HG02623 (cell line): ENCODE data around the gene PDE4B.

Experiments used
- ATAC-seq: cut with Tn5 transposase; IDR thresholded peaks from one replicate; pipeline ENCODE4 v1.9.1; 2021; ENCODE audit warnings: moderate library complexity; ENCODE audit not compliant: unreplicated experiment

Gene PDE4B

DNA sequence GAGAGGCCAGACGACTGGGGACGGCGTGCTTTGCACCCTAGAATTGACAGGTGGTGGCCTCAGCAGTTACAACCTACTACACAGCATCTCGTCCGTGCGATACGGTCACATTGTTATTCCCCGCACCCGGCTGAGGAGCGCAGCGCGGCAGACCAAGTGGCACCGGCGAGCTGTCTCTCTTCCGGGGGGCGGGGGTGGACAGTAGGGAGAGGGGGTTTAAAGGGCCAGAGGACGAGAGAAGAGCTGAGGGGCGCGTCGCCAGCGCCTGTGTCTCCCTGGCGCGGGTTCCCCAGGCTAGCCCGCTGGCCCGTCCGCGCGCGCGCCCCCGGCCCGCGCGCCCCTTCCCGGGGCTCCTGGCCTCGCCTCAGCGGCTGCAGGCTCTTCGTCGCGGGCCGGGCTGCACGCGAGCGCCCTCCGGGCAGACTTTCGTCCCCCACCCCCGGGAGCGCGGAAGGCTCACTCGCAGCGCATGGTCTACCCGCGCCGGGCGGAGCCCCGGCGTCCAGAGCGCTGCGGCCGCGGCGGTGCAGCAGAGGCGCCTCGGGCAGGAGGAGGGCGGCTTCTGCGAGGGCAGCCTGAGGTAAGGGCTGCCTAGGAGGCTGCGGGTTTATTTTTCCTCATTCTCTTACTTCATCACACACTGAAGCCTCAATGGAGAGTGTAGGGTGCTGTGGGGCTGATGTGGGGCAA is at the start of gene PDE4B:
PDE4B (plus strand) TSS at position 227 of the 690 bp plus-strand sequence.
- ATAC-seq: no peak

DNA sequence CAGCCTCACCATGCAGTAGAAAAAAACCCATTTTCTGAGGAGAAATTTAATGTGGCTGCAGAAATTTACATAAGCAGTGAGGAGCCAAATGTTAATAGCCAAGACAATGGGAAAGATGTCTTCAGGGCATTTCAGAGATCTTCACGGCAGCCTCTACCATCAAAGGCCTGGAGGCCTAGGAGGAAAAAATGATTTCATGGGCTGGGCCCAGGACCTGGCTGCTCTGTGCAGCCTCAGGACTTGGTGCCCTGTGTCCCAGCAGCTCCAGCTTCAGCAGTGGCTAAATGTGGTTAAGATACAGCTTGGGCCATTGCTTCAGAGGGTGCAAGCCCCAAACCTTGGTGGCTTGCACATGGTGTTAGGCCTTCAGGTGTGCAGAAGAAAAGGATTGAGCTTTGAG is 48.0 kb upstream of the PDE4B start:
- no peak for ATAC-seq

- no peak for ATAC-seq
These were observed 40.7 kb upstream of the PDE4B start for GRCh38 chr1:65751961-65752360.

DNA sequence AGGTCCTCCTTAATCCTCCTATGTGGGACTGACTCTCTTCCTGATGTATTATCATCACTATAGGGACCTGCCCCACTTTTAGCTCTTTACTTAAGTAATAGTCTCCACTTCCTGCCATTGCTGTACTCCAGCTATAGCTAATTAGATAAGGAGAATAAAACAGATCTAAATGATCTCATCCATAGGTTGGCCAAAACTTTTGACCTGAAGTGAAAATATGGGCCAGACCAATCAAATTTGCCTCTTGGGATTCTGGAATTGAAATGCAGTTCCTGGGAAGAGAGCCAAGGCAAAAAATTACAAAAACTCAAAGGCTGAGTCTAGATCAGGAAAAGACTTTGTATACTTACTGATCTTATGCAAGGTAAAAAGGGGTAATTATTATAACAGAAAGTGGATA is 36.1 kb upstream of the PDE4B start:
- ATAC-seq: no peak

GRCh38 chr1:65757531-65757930 is 35.2 kb upstream of the PDE4B start:
- ATAC-seq: no peak

GRCh38 chr1:65758128-65758527 is 34.6 kb upstream of the PDE4B start:
- no peak for ATAC-seq

GRCh38 chr1:65759516-65759915 is 33.2 kb upstream of the PDE4B start:
- ATAC-seq: no peak

DNA sequence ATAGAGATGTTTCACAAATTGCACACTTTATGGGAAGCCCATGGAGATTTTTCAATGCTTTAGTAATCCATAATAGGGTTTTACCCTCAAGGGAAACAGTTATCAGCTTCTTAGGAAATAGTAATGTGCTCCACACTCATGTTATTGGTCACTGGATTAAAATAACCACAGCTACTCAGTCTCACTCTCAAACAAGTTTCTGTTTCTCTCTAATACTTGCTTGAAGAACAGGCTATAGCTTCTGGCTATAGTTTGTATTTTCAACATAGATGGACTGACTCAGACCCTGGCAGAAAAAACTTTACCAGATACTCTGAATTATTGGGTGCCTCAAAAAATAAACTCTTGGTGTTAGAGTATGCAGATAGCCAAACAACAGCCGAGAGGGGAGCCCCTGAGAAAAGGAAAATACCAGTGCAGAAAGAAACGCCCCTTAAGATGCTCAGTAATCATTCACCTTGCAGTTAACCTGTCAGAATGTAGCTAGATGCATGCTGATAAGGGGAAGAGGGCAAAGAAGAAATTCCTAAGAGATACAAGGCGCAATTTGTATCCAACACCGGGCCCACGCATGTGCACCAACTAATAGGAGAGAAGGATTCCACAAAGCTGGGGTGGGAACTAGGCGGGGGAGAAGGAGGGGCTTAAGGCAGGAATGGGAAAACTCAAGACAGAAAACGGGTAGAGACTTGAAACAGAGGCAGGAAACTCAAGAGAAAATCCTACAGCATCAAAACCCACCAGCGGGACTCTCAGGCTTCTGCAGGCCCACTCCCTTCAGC is 30.4 kb upstream of the PDE4B start:
- ATAC-seq: no peak

DNA sequence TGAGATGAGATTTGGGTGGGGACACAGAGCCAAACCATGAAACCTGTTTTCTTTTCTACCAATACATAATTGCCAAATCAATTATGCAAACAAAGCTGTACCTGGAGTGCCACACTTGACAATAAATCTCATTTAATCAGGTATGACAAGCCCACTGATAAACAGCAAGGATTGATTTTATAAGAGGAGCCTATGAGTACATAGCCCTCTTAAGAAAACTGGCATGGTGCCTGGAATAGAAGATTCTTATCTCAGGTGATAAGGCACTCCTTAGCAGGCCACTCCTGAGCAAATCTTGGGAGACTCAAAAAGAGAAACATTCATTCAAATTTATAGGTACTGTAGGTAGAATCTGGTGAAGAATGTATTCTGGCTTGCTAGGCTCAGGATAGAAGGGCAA is 28.6 kb upstream of the PDE4B start:
- ATAC-seq: no peak

- ATAC-seq: no peak
These were observed 27.1 kb upstream of the PDE4B start for GRCh38 chr1:65765631-65766030.

GRCh38 chr1:65769636-65770035 is 23.1 kb upstream of the PDE4B start:
- ATAC-seq: no peak

DNA sequence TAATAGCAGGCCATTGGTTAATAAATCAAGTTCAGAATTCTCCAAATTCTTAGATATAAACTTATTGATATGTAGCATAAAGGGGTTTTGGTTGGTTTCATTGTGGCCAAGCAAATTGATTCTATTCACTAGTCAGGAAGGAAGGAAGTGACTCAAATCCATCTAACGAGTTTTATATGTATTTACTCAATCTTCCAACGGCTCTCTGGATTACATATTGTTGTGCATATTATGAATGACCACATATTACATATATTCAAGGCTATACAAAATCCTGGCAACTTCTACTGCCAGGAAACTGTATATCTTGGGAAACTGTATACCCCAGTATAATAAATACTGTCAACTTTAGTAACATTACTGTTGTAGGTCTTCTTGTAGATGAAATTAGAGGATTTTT is 20.1 kb upstream of the PDE4B start:
- no peak for ATAC-seq

- no peak for ATAC-seq
These were observed 19.1 kb upstream of the PDE4B start for GRCh38 chr1:65773391-65774123.

GRCh38 chr1:65788762-65789161 is 3.9 kb upstream of the PDE4B start:
- no peak for ATAC-seq

GRCh38 chr1:65791396-65791795 is 1.3 kb upstream of the PDE4B start:
- ATAC-seq: no peak

GRCh38 chr1:65791801-65792668 is 660 bp upstream of the PDE4B start:
- no peak for ATAC-seq

DNA sequence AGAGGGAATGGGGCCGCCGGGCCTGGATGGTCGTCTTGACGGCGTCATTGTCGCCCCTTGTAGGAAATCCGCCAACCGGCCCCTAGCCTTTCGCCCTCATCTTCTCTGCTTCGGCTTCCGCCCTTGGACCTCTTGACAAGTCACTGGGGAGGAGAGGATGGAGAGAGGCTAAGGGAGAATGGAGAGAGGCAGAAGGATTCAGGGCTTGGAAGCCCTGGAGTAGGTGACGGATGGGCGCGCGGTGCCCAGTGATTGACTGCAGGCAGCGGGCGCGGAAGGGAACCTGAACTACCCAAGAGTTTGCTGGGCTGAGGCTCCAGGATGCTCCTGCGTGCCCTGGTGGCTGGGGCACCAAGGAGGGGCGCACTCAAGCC is 651 bp downstream of the PDE4B start:
- ATAC-seq: no peak

- no peak for ATAC-seq
These were observed 2.6 kb downstream of the PDE4B start for GRCh38 chr1:65795311-65795710.

DNA sequence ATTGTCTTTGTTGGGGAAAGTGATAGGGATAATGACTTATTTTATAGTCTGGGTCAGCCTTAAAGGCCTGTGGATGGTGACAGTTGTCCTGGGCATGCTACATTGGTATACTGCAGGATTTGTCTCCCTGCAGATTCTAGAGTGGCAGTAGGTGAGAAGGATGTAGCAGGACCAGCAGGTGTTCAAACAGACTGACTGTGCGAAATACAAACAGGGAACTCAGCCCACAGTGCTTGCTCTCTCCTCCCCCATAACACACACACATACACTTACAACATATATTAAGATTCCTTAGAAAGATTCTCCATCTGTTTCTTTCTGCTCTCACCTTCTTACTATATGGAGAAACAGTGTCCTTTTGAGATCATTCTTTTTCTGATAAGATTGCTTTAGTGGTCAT is 6.9 kb downstream of the PDE4B start:
- ATAC-seq: no peak

GRCh38 chr1:65804584-65804983 is 11.9 kb downstream of the PDE4B start:
- ATAC-seq: no peak

DNA sequence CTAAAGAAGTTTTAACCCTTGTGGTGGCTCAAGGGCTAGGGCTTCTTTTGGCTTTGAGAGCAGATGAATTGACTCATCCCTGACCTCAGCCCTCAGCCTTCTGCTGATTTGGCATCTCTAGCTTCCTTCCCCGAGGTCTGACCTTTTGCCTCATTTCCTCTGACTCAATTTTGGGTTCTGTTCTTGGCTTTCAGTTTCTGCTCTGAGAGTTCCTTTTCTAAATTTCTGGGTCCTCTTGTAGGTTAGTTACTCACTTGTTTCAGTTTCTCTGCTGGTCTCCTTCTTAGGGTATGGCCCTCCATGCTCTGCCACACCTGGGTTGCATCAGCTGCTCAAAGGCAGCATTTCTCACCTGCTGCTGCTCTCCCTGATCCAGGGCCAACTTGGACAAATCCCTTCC is 19.4 kb downstream of the PDE4B start:
- ATAC-seq: peak; percentile 97
